Skeletal muscle tissue (tissue), 4 donors: ENCODE data around the gene EPB41L5. TPM values are rescaled to one million over a fixed set of nuclear protein-coding genes. Genes with fewer than 3 reads are reported as not detected.
"Not testable (repeated sequence)": the region's sequence is repeated elsewhere in the genome, so short reads cannot be mapped to it uniquely, and the experiment has no call there.

Source experiments
- H3K27ac ChIP-seq: one replicate; pipeline ENCODE4 v1.7.0; 2013; ENCODE audit warnings: mild to moderate bottlenecking, low read depth, low read length, inconsistent platforms
- H3K27me3 ChIP-seq, 3 donors: one replicate each; pipeline ENCODE4 v1.7.0; 2013; ENCODE audit warnings: low read length in 3 of 3; ENCODE audit not compliant: control insufficient read depth in 3 of 3, insufficient read depth in 3 of 3
- H3K36me3 ChIP-seq, 3 donors: one replicate each; pipeline ENCODE4 v1.7.0; 2013; ENCODE audit warnings: low read length in 3 of 3; ENCODE audit not compliant: control insufficient read depth in 3 of 3, insufficient read depth in 3 of 3
- H3K4me1 ChIP-seq, 3 donors: one replicate each; pipeline ENCODE4 v1.7.0; 2013; ENCODE audit warnings: low read length in 3 of 3, mild to moderate bottlenecking in 3 of 3; ENCODE audit not compliant: control insufficient read depth in 3 of 3, insufficient read depth in 3 of 3
- H3K4me3 ChIP-seq, 3 donors: one replicate each; pipeline ENCODE4 v1.7.0; 2013; ENCODE audit warnings: low read length in 3 of 3
- H3K9ac ChIP-seq, 3 donors: one replicate each; pipeline ENCODE4 v1.7.0; 2013; ENCODE audit warnings: low read length in 3 of 3, mild to moderate bottlenecking in 3 of 3, moderate library complexity in 2 of 3, low read depth in 1 of 3
- H3K9me3 ChIP-seq, 3 donors: one replicate each; pipeline ENCODE4 v1.7.0; 2013; ENCODE audit warnings: low read length in 3 of 3; ENCODE audit not compliant: control insufficient read depth in 3 of 3
- total RNA-seq: library from RNA; depleted of rRNA; stranded (reverse); fragments of >200 nt; gene quantifications from one replicate; pipeline ENCODE4 v1.2.3, GENCODE V29; 2014
- donor health status: Osteomylitis.

Gene EPB41L5
- total RNA-seq, 1 donor from 2014 or later = 49.6 TPM

DNA sequence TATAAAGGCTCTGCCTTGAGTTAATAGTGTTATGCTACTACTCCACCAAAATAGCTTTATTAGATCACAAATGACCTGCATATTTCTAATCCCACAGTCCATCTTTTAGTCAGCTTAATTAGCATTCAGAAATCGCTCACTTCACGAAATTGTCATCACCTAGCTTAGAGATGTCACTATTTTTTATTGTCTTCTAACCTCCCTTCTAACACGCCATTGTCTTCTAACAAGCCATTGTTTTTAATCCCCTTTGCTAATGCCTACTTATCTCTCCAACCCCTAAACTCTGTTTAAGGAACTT is 97.1 kb downstream of the EPB41L5 start:
- Histone ChIP-seq H3K27me3 (no peaks in the 10 kb centered on the region), H3K4me3 (no peak overlapping the region), H3K9ac (no peak overlapping the region), H3K9me3 (no peaks in the 10 kb centered on the region), H3K36me3 (no peaks in the 10 kb centered on the region), H3K4me1 (peaks cover 3 to 11% (median 8%) of the 10 kb centered on the region in 3 donors), H3K27ac (no peak overlapping the region)

DNA sequence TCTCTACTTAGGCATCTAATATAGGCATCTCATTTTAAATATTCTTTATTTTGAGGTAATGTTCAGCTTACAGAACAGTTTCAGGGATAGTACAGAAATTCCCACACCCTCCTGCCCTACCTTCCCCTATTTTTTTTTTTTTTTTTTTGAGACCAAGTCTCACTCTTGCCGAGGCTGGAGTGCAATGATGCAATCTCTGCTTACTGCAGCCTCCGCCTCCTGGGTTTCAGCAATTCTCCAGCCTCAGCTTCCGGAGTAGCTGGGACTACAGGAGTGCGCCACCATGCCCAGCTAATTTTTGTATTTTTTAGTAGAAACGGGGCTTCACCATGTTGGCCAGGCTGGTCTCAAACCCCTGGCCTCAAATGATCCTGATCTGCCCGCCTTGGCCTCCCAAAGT is 97.6 kb downstream of the EPB41L5 start:
- no peaks in the 10 kb centered on the region for H3K9me3 ChIP-seq
- H3K4me1 ChIP-seq = peaks cover 3 to 11% (median 8%) of the 10 kb centered on the region in 3 donors
- no peak overlapping the region for H3K27ac ChIP-seq
- H3K4me3 ChIP-seq = no peak overlapping the region
- H3K27me3 ChIP-seq = no peaks in the 10 kb centered on the region
- H3K36me3 ChIP-seq = no peaks in the 10 kb centered on the region
- no peak overlapping the region for H3K9ac ChIP-seq

- Histone ChIP-seq H3K4me3 (no peak overlapping the region), H3K36me3 (no peaks in the 10 kb centered on the region), H3K27ac (no peak overlapping the region), H3K27me3 (no peaks in the 10 kb centered on the region), H3K9me3 (no peaks in the 10 kb centered on the region), H3K4me1 (peaks cover 3 to 11% (median 8%) of the 10 kb centered on the region in 3 donors), H3K9ac (no peak overlapping the region)
These were observed 98.3 kb downstream of the EPB41L5 start for GRCh38 chr2:120111193-120111592.

GRCh38 chr2:120118018-120118417 is 105.1 kb downstream of the EPB41L5 start:
- Histone ChIP-seq H3K27me3 (no peaks in the 10 kb centered on the region), H3K27ac (no peak overlapping the region), H3K4me1 (no peaks in the 10 kb centered on the region), H3K9ac (no peak overlapping the region), H3K9me3 (peaks cover 0 to 4% (median 0%) of the 10 kb centered on the region in 3 donors), H3K36me3 (no peaks in the 10 kb centered on the region), H3K4me3 (no peak overlapping the region)

DNA sequence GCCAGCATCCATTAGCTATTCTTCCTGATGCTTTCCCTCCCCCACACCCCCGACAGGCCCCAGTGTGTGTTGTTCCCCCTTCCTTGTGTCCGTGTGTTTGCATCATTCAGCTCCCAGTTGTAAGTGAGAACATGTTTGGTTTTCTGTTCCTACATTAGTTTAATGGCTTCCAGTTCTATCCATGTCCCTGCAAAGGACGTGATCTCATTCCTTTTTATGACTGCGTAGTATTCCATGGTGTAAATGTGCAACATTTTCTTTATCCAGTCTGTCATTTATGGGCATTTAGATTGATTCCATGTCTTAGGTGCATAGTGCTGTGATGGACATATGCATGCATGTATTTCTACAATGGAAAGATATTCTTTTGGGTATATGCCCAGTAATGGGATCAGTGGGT is 105.6 kb downstream of the EPB41L5 start:
- Histone ChIP-seq H3K36me3 (no peaks in the 10 kb centered on the region), H3K4me3 (no peak overlapping the region), H3K4me1 (no peaks in the 10 kb centered on the region), H3K9ac (no peak overlapping the region), H3K27me3 (no peaks in the 10 kb centered on the region), H3K27ac (no peak overlapping the region), H3K9me3 (peaks cover 0 to 4% (median 0%) of the 10 kb centered on the region in 3 donors)

GRCh38 chr2:120121337-120121736 is 108.5 kb downstream of the EPB41L5 start:
- not testable (repeated sequence) for H3K36me3 ChIP-seq, H3K9ac ChIP-seq, H3K4me1 ChIP-seq, H3K9me3 ChIP-seq, H3K27me3 ChIP-seq, H3K4me3 ChIP-seq, H3K27ac ChIP-seq

- Histone ChIP-seq H3K4me1 (no peaks in the 10 kb centered on the region), H3K9ac (no peak overlapping the region), H3K27me3 (no peaks in the 10 kb centered on the region), H3K4me3 (no peak overlapping the region), H3K27ac (no peak overlapping the region), H3K36me3 (no peaks in the 10 kb centered on the region), H3K9me3 (peaks cover 0 to 4% (median 0%) of the 10 kb centered on the region in 3 donors)
These were observed 110.2 kb downstream of the EPB41L5 start for GRCh38 chr2:120123090-120123489.

- Histone ChIP-seq H3K4me1 (no peaks in the 10 kb centered on the region), H3K27me3 (no peaks in the 10 kb centered on the region), H3K36me3 (no peaks in the 10 kb centered on the region), H3K4me3 (no peak overlapping the region), H3K27ac (no peak overlapping the region), H3K9ac (no peak overlapping the region), H3K9me3 (no peaks in the 10 kb centered on the region)
These were observed 112.3 kb downstream of the EPB41L5 start for GRCh38 chr2:120125195-120125594.

DNA sequence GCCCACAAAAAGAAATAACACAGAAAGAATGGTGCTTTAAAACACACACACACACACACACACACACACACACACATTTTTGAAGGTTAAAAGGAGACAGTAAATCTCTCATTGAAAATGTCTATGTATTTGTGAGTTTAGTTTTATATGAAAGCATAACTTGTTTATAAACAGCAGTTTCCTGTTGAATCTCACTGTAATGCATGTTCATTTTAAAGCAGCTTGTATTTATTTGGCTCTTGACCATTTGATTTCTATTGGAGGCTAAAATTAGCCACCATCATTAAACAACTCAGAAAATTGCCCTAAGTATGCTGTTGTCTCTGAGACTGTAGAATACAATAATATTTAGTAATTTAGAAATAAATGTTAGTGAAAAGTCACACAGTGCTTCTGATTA is 115.3 kb downstream of the EPB41L5 start:
- Histone ChIP-seq H3K9me3 (no peaks in the 10 kb centered on the region), H3K4me3 (no peak overlapping the region), H3K4me1 (no peaks in the 10 kb centered on the region), H3K27me3 (no peaks in the 10 kb centered on the region), H3K27ac (no peak overlapping the region), H3K9ac (no peak overlapping the region), H3K36me3 (peaks cover 0 to 1% (median 0%) of the 10 kb centered on the region in 3 donors)

DNA sequence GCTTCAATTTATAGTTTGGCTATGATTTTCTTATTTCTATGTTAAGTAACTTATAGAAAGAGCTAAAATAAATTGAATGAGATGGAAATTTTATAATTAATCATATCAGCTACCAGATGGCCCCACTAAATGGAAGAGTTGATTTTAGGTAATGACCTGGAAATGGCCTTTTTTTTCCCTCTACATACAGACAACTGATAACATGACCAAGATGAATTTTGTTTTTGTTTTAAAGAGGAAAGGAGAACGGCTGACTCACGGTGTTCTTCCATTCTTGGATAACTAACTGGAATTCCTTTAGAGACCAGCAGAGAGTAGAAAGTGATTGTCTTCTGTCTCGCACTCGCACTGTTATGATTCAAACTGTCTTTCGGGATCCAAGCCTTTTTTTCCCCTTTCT is 119.3 kb downstream of the EPB41L5 start:
- no peak overlapping the region for H3K4me3 ChIP-seq
- no peaks in the 10 kb centered on the region for H3K9me3 ChIP-seq
- no peaks in the 10 kb centered on the region for H3K4me1 ChIP-seq
- H3K27me3 ChIP-seq = no peaks in the 10 kb centered on the region
- H3K36me3 ChIP-seq = peaks cover 7 to 15% (median 11%) of the 10 kb centered on the region in 3 donors
- no peak overlapping the region for H3K9ac ChIP-seq
- H3K27ac ChIP-seq = no peak overlapping the region

DNA sequence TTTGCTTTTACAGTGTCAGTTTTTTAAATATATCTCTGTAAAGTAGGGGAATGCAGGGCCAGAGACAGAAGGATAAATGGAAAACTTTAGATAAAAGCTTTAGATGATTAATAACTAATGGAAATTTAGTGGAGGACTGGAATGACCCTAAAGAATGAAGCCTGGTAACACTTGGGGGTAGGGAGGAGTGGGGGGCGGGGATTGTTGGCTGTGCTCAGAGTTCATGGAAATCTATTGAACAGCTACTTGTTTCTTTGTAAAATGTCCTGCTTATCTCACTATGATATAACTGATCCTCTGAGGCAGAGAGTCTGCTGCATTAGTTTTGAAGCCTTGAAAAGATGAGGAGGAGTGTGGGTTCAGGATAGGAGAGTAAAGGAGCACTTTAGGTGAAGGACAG is 119.8 kb downstream of the EPB41L5 start:
- Histone ChIP-seq H3K9me3 (no peaks in the 10 kb centered on the region), H3K27me3 (no peaks in the 10 kb centered on the region), H3K4me1 (no peaks in the 10 kb centered on the region), H3K27ac (no peak overlapping the region), H3K9ac (no peak overlapping the region), H3K36me3 (peaks cover 7 to 15% (median 11%) of the 10 kb centered on the region in 3 donors), H3K4me3 (no peak overlapping the region)
